ENCODE data around the gene CORO1C. TPM values are rescaled to one million over a fixed set of nuclear protein-coding genes. Genes with fewer than 3 reads are reported as not detected.

The CORO1C gene
- total RNA-seq, 1 donor from 2014 or later, result 128 TPM

DNA sequence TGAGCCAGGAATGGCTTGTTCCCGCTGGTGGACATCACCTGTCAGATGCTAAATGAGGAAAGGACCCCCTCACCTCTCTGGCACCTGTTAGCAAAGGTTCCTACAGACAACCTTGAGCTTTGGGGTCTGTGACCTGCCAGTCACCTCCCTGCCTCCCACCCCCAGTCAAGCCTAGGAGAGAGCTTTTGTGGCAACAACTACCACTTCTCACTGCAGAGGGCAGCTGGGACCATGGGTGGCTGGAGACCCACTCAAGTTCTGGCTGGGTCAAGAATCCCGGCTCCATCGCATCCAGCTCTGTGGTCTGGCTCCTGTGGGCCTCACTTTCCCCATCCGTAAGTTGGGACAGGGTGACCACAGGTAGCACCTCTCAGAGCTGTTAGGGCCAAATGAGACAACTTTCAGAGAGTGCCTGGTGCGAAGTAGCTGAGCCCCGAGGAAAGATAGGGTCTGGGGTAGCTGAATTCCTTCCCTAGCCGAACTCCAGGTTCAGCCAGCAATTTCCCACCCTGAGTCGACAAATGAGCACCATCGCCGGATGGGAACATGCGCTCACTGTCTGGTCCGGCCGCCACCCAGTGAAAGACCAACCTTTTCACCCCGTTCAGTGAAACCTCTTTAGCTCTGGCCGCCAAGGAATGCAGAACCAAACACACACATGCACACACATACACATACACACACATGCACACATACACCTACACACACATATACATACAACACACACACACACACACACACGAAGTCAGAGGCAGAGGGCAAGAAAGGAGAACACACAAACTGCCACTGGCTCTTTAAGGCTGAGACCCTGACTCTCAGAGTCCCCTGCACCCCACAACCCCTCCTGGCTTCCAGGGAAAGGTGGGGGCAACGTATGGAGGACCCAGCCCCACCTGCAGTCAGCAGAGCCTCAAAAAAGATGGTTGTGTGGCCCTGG, 135.3 kb downstream of the CORO1C start:
- DNase-seq (ENCODE audit: low spot score), result no peak
- H3F3A ChIP-seq (ENCODE audit: low read depth), result peaks cover 12% of the 10 kb centered on the region
- no peaks in the 10 kb centered on the region for H3K79me2 ChIP-seq (ENCODE audit: low read depth)
- no peaks in the 10 kb centered on the region for H3K27me3 ChIP-seq
- Mint-ChIP-seq H3K27me3 (ENCODE audit: insufficient read depth, low read depth) (peaks cover 18% of the 10 kb centered on the region), H3K9me3 (no peaks in the 10 kb centered on the region), H3K4me3 (no peak overlapping the region), H3K4me1 (peaks cover 12% of the 10 kb centered on the region), H3K36me3 (no peaks in the 10 kb centered on the region), H3K27ac (no peak overlapping the region)
- no peak overlapping the region for H2AFZ ChIP-seq (replicated peaks)
- no peak overlapping the region for H3K9ac ChIP-seq
- TF ChIP-seq EZH2 (IDR thresholded peaks at IDR 0.05), result no peak
- no peak for TF ChIP-seq EZH2phosphoT487 (IDR thresholded peaks at IDR 0.05)
- TF ChIP-seq, protein P1, sequence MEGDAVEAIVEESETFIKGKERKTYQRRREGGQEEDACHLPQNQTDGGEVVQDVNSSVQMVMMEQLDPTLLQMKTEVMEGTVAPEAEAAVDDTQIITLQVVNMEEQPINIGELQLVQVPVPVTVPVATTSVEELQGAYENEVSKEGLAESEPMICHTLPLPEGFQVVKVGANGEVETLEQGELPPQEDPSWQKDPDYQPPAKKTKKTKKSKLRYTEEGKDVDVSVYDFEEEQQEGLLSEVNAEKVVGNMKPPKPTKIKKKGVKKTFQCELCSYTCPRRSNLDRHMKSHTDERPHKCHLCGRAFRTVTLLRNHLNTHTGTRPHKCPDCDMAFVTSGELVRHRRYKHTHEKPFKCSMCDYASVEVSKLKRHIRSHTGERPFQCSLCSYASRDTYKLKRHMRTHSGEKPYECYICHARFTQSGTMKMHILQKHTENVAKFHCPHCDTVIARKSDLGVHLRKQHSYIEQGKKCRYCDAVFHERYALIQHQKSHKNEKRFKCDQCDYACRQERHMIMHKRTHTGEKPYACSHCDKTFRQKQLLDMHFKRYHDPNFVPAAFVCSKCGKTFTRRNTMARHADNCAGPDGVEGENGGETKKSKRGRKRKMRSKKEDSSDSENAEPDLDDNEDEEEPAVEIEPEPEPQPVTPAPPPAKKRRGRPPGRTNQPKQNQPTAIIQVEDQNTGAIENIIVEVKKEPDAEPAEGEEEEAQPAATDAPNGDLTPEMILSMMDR (IDR thresholded peaks at IDR 0.05), result no peak
- H4K20me1 ChIP-seq (ENCODE audit: low read depth), result no peaks in the 10 kb centered on the region
- H3K4me1 ChIP-seq, result peaks cover 13% of the 10 kb centered on the region
- H3K4me2 ChIP-seq, result no peak overlapping the region
- H3K27ac ChIP-seq, result no peak overlapping the region
- no peak overlapping the region for H3K4me3 ChIP-seq
- no peaks in the 10 kb centered on the region for H3K9me3 ChIP-seq (ENCODE audit: low read depth)
- H3K36me3 ChIP-seq, result no peaks in the 10 kb centered on the region

Small RNAs within 50 kb of the gene (microRNA-seq; reads per million reads assigned to microRNA genes)
- not detected for gene MIR4496

Small RNAs within 50 kb of the gene (small RNA-seq; reads per million reads assigned to genes)
- gene AC087893.2, result not detected
- not detected for gene RF00019
- not detected for gene RF00561
- not detected for gene RNU7-169P

Other genes starting within 250 kb of the CORO1C start
- 5.4 and 7.1 TPM in 2 replicates for gene FICD, start 216.2 kb downstream of the CORO1C start, total RNA-seq (ENCODE audit: low replicate concordance)
- gene SART3, start 170.3 kb downstream of the CORO1C start, total RNA-seq (ENCODE audit: low replicate concordance), result 79.0 and 116 TPM in 2 replicates
- gene ISCU, start 168.9 kb downstream of the CORO1C start, total RNA-seq (ENCODE audit: low replicate concordance), result 78.9 TPM in 2 replicates
- gene TMEM119, start 133.4 kb downstream of the CORO1C start, total RNA-seq (ENCODE audit: low replicate concordance), result 0.97 and 2.0 TPM in 2 replicates
- not detected in 2 replicates for gene SELPLG, start 97.6 kb downstream of the CORO1C start, total RNA-seq (ENCODE audit: low replicate concordance)
- 8.4 and 10.2 TPM in 2 replicates for gene SSH1, start 126.1 kb upstream of the CORO1C start, total RNA-seq (ENCODE audit: low replicate concordance)
- not detected in 2 replicates for gene DAO, start 148.6 kb upstream of the CORO1C start, total RNA-seq (ENCODE audit: low replicate concordance)